Right ventricle myocardium superior (tissue), 1 donor: ENCODE results near the gene PKP3. TPM values are rescaled to one million over a fixed set of nuclear protein-coding genes. Genes with fewer than 3 reads are reported as not detected.
A peak's percentile ranks its signal among the peaks of the same experiment; 100 is the strongest.

ENCODE experiments used
- ATAC-seq: fragments of 200-7000 bp; cut with Tn5 transposase; one replicate; pipeline ENCODE4 v1.9.1; 2020; ENCODE audit warnings: mild to moderate bottlenecking; ENCODE audit not compliant: poor library complexity
- DNase-seq: peaks from one replicate; pipeline ENCODE4 v3.0.0-alpha.2; 2020
- intact Hi-C: fragments of 100-400 bp; cut with DNase I; formaldehyde crosslinking; loops from one replicate; pipeline ENCODE4 v1.11.2; 2022
- total RNA-seq: library from RNA; stranded (reverse); fragmentation: NEBNext Ultra II Directional; extraction: Animal tissue kit (Norgen Biotek cat#: 25700); gene quantifications from one replicate; pipeline ENCODE4 v1.2.1, GENCODE V29; 2021
- donor health status: DM: no; HTN: yes; CAD: no; lungs with severe emphysema.

The PKP3 gene
- total RNA-seq, 1 donor from 2014 or later = 0.86 TPM

GRCh38 chr11:447923-448731 is 54.1 kb downstream of the PKP3 start:
- ATAC-seq = peak; percentile 88
- intact Hi-C loops = loop anchor here (5.0 kb wide), 1 partner anchor 41 kb away; no protein-coding TSS in a partner anchor

GRCh38 chr11:449889-450808 is 56.1 kb downstream of the PKP3 start, which contains the start of gene PTDSS2:
TSS of gene PTDSS2 (plus strand) at chr11:450279. CDS start at chr11:450456, 177 bp downstream.
- intact Hi-C loops = loop anchor here (5.0 kb wide), 2 partner anchors 43 to 52 kb away; no protein-coding TSS in a partner anchor
- ATAC-seq = peak; percentile 92
- DNase-seq = peak; percentile 98

More at GRCh38 chr11:447923-448731, 54.1 kb downstream of the PKP3 start:
- peak; percentile 98 for DNase-seq

- ATAC-seq = peak; percentile 1
- intact Hi-C loops = loop anchor here (5.0 kb wide), 1 partner anchor 51 kb away; no protein-coding TSS in a partner anchor
- peak; percentile 74 for DNase-seq
Measured at GRCh38 chr11:450809-451451, 56.9 kb downstream of the PKP3 start.

GRCh38 chr11:451738-452137 is 57.7 kb downstream of the PKP3 start:
- ATAC-seq (no peak), DNase-seq (no peak)
- intact Hi-C loops = loop anchor here (5.0 kb wide), 1 partner anchor 51 kb away; no protein-coding TSS in a partner anchor

- ATAC-seq (no peak), DNase-seq (no peak)
- intact Hi-C loops = loop anchor here (5.0 kb wide), 1 partner anchor 50 kb away; no protein-coding TSS in a partner anchor
Measured at GRCh38 chr11:452203-452744, 58.3 kb downstream of the PKP3 start.

GRCh38 chr11:452916-453527 is 59.0 kb downstream of the PKP3 start:
- no peak for DNase-seq
- intact Hi-C loops = loop anchor here (5.0 kb wide), 1 partner anchor 49 kb away; no protein-coding TSS in a partner anchor
- ATAC-seq = no peak

- intact Hi-C loops = loop anchor here (5.0 kb wide), 1 partner anchor 49 kb away; no protein-coding TSS in a partner anchor
- no peak for DNase-seq
- ATAC-seq = no peak
Measured at GRCh38 chr11:453564-453963, 59.6 kb downstream of the PKP3 start.

- intact Hi-C loops = loop anchor here (5.0 kb wide), 1 partner anchor 48 kb away; no protein-coding TSS in a partner anchor
- no peak for DNase-seq
Measured at GRCh38 chr11:454043-454442, 60.0 kb downstream of the PKP3 start.

More at GRCh38 chr11:454043-454442, 60.0 kb downstream of the PKP3 start:
- no peak for ATAC-seq

Other genes with a start within 250 kb of the PKP3 start
- gene SCGB1C1, start 201.1 kb upstream of the PKP3 start, total RNA-seq = not detected
- 20.0 TPM for gene BET1L, start 186.8 kb upstream of the PKP3 start, total RNA-seq
- gene RIC8A, start 186.5 kb upstream of the PKP3 start, total RNA-seq = 51.9 TPM
- 42.6 TPM for gene SIRT3, start 157.9 kb upstream of the PKP3 start, total RNA-seq
- 93.4 TPM for gene PSMD13, start 157.2 kb upstream of the PKP3 start, total RNA-seq
- gene NLRP6, start 115.8 kb upstream of the PKP3 start, total RNA-seq = 0.11 TPM
- gene PGGHG, start 105.1 kb upstream of the PKP3 start, total RNA-seq = 6.1 TPM
- not detected for gene IFITM5, start 94.7 kb upstream of the PKP3 start, total RNA-seq
- 194 TPM for gene IFITM2, start 86.4 kb upstream of the PKP3 start, total RNA-seq
- gene IFITM1, start 80.2 kb upstream of the PKP3 start, total RNA-seq = 83.1 TPM
- 287 TPM for gene IFITM3, start 73.3 kb upstream of the PKP3 start, total RNA-seq
- gene B4GALNT4, start 24.7 kb upstream of the PKP3 start, total RNA-seq = 0.94 TPM
- 38.6 TPM for gene SIGIRR, start 20.8 kb downstream of the PKP3 start, total RNA-seq
- gene ANO9, start 47.8 kb downstream of the PKP3 start, total RNA-seq = 0.08 TPM
- 25.5 TPM for gene PTDSS2, start 56.1 kb downstream of the PKP3 start, total RNA-seq
- 171 TPM for gene RNH1, start 113.0 kb downstream of the PKP3 start, total RNA-seq
- gene HRAS, start 141.4 kb downstream of the PKP3 start, total RNA-seq = 60.5 TPM
- 0.13 TPM for gene LRRC56, start 143.3 kb downstream of the PKP3 start, total RNA-seq
- 0.22 TPM for gene LMNTD2, start 166.5 kb downstream of the PKP3 start, total RNA-seq
- gene RASSF7, start 166.8 kb downstream of the PKP3 start, total RNA-seq = 4.4 TPM
- 16.5 TPM for gene PHRF1, start 182.3 kb downstream of the PKP3 start, total RNA-seq
- gene IRF7, start 221.7 kb downstream of the PKP3 start, total RNA-seq = 7.5 TPM
- gene CDHR5, start 230.7 kb downstream of the PKP3 start, total RNA-seq = not detected
- gene SCT, start 233.0 kb downstream of the PKP3 start, total RNA-seq = not detected
- gene DRD4, start 243.1 kb downstream of the PKP3 start, total RNA-seq = not detected